Nephron progenitor cell (in vitro differentiated cells): ENCODE measurements around the gene STK38L.

Experiments
- DNase-seq: peaks from one replicate; pipeline ENCODE4 v3.0.0; 2021
- H3K27ac Mint-ChIP-seq: 2 replicates; pipeline ENCODE4 v1.8.0; 2021; ENCODE audit warnings: mild to moderate bottlenecking, moderate library complexity, mixed read lengths
- H3K27me3 Mint-ChIP-seq: 2 replicates; pipeline ENCODE4 v1.8.0; 2021; ENCODE audit warnings: mild to moderate bottlenecking, low read depth, mixed read lengths; ENCODE audit not compliant: poor library complexity
- H3K36me3 Mint-ChIP-seq: 2 replicates; pipeline ENCODE4 v1.8.0; 2021; ENCODE audit warnings: low read depth, mixed read lengths
- H3K4me1 Mint-ChIP-seq: 2 replicates; pipeline ENCODE4 v1.8.0; 2021; ENCODE audit warnings: mixed read lengths
- H3K4me3 Mint-ChIP-seq: 2 replicates; pipeline ENCODE4 v1.8.0; 2021; ENCODE audit warnings: mild to moderate bottlenecking, moderate library complexity, mixed read lengths
- H3K9me3 Mint-ChIP-seq: 2 replicates; pipeline ENCODE4 v1.8.0; 2021; ENCODE audit warnings: mild to moderate bottlenecking, moderate library complexity, mixed read lengths
- TF ChIP-seq, protein P1 (sequence below): fragments of 200-600 bp; sonication (generic); IDR thresholded peaks from 2 replicates; pipeline ENCODE4 v1.5.0; 2021; ENCODE audit warnings: antibody characterized with exemption

The STK38L gene

GRCh38 chr12:27303139-27304111 lies 59.3 kb downstream of the STK38L start:
- Mint-ChIP-seq H3K36me3 (peaks cover 47% of the 10 kb centered on the region), H3K4me3 (no peak overlapping the region), H3K9me3 (peaks cover 9% of the 10 kb centered on the region), H3K27ac (peak overlapping the region; percentile 47), H3K27me3 (no peaks in the 10 kb centered on the region), H3K4me1 (peaks cover 3% of the 10 kb centered on the region)
- no peak for DNase-seq
- TF ChIP-seq, protein P1, sequence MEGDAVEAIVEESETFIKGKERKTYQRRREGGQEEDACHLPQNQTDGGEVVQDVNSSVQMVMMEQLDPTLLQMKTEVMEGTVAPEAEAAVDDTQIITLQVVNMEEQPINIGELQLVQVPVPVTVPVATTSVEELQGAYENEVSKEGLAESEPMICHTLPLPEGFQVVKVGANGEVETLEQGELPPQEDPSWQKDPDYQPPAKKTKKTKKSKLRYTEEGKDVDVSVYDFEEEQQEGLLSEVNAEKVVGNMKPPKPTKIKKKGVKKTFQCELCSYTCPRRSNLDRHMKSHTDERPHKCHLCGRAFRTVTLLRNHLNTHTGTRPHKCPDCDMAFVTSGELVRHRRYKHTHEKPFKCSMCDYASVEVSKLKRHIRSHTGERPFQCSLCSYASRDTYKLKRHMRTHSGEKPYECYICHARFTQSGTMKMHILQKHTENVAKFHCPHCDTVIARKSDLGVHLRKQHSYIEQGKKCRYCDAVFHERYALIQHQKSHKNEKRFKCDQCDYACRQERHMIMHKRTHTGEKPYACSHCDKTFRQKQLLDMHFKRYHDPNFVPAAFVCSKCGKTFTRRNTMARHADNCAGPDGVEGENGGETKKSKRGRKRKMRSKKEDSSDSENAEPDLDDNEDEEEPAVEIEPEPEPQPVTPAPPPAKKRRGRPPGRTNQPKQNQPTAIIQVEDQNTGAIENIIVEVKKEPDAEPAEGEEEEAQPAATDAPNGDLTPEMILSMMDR, result no peak

- TF ChIP-seq, protein P1, result no peak
- peaks cover 40% of the 10 kb centered on the region for H3K36me3 Mint-ChIP-seq
- no peaks in the 10 kb centered on the region for H3K27me3 Mint-ChIP-seq
- H3K9me3 Mint-ChIP-seq, result no peaks in the 10 kb centered on the region
- H3K27ac Mint-ChIP-seq, result no peak overlapping the region
- H3K4me3 Mint-ChIP-seq, result no peak overlapping the region
- DNase-seq, result no peak
- H3K4me1 Mint-ChIP-seq, result no peaks in the 10 kb centered on the region
Observed at GRCh38 chr12:27304856-27305255, 60.8 kb downstream of the STK38L start.

DNA sequence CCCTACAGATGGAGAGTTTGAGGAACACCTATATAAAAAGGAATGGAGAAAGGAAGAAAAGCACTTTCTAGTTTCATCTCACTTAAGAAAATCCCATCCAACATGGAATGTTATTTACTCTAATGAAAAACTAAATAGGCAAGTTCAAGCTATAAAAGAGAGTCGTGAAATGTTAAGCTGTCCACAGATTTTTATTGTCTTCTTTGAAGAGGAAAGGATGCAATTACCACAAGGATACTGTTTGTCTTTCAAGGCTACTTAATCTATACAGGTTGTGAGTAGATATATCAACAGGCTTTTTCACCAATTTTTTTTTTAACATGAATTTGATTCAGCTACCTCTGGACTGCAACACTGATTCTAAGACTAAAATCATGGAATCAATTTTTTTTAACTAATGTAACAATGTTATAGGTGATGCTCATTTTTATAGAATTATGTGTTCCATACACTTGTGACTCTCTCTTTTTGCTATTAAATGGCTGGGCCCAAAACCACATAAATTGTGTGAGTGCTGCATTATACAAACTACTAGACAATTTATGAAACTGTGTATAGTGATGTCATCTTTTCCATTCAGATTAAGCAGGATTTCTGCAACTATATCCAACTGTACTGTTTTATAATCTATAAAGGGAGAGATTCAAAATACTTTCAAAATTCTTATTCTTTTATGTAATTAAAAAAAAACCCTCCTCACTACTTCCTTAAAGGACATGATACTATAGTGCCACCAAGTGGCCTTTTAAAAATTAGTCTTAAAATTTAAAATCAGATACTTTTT lies 61.8 kb downstream of the STK38L start:
- H3K36me3 Mint-ChIP-seq, result peaks cover 36% of the 10 kb centered on the region
- TF ChIP-seq, protein P1, result peak; percentile 56
- H3K4me3 Mint-ChIP-seq, result no peak overlapping the region
- no peaks in the 10 kb centered on the region for H3K27me3 Mint-ChIP-seq
- H3K27ac Mint-ChIP-seq, result no peak overlapping the region
- no peaks in the 10 kb centered on the region for H3K9me3 Mint-ChIP-seq
- no peak for DNase-seq
- H3K4me1 Mint-ChIP-seq, result no peaks in the 10 kb centered on the region

- Mint-ChIP-seq H3K4me3 (no peak overlapping the region), H3K36me3 (peaks cover 38% of the 10 kb centered on the region), H3K27me3 (no peaks in the 10 kb centered on the region), H3K27ac (peak overlapping the region; percentile 38), H3K9me3 (no peaks in the 10 kb centered on the region), H3K4me1 (no peaks in the 10 kb centered on the region)
- no peak for DNase-seq
- TF ChIP-seq, protein P1, result no peak
Observed at GRCh38 chr12:27309293-27309994, 65.4 kb downstream of the STK38L start.

GRCh38 chr12:27309995-27310315 lies 65.9 kb downstream of the STK38L start:
- no peak overlapping the region for H3K4me3 Mint-ChIP-seq
- no peaks in the 10 kb centered on the region for H3K4me1 Mint-ChIP-seq
- TF ChIP-seq, protein P1, result no peak
- no peaks in the 10 kb centered on the region for H3K9me3 Mint-ChIP-seq
- H3K27me3 Mint-ChIP-seq, result no peaks in the 10 kb centered on the region
- peaks cover 43% of the 10 kb centered on the region for H3K36me3 Mint-ChIP-seq
- DNase-seq, result no peak
- no peak overlapping the region for H3K27ac Mint-ChIP-seq
